BLaER1 (cell line): ENCODE measurements around the gene SNTG2.

Experiments used
- H3K27ac ChIP-seq: shearing (Covaris generic); formaldehyde crosslinking; 2 replicates; pipeline ENCODE4 v1.8.1; 2022
- H3K27me3 ChIP-seq: shearing (Covaris generic); formaldehyde crosslinking; 2 replicates; pipeline ENCODE4 v1.8.1; 2022
- H3K36me3 ChIP-seq: shearing (Covaris generic); formaldehyde crosslinking; 2 replicates; pipeline ENCODE4 v1.8.1; 2022
- H3K4me1 ChIP-seq: shearing (Covaris generic); formaldehyde crosslinking; 2 replicates; pipeline ENCODE4 v1.8.1; 2022
- H3K4me2 ChIP-seq: shearing (Covaris generic); formaldehyde crosslinking; 2 replicates; pipeline ENCODE4 v1.8.1; 2022
- H3K4me3 ChIP-seq: shearing (Covaris generic); formaldehyde crosslinking; 2 replicates; pipeline ENCODE4 v1.8.1; 2022
- H3K9ac ChIP-seq: shearing (Covaris generic); formaldehyde crosslinking; 2 replicates; pipeline ENCODE4 v1.8.1; 2022
- H3K9me3 ChIP-seq: shearing (Covaris generic); formaldehyde crosslinking; 2 replicates; pipeline ENCODE4 v1.8.1; 2022
- H4K20me1 ChIP-seq: shearing (Covaris generic); formaldehyde crosslinking; 2 replicates; pipeline ENCODE4 v1.8.1; 2022
- Cebpa-rat ChIP-seq: shearing (Covaris generic); IDR thresholded peaks from 2 replicates; pipeline ENCODE4 v1.8.1; 2022

The SNTG2 gene

DNA sequence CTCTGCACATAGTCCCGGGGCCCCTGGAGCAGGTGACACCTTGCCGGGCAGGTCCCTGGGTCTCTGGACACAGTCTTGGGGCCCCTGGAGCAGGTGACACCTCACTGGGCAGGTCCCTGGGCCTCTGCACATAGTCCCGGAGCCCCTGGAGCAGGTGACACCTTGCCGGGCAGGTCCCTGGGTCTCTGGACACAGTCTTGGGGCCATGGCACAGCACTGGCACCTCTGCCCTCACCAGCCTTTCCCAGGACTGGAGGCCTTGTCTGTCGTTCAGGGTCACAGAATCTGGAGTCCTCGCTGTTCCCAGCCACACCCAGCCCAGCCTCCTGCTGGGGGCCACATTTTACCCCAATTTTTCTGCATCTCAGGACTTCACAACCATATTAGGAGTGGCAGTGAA is 464.9 kb downstream of the SNTG2 start:
- Histone ChIP-seq H4K20me1 (no peaks in the 10 kb centered on the region), H3K36me3 (no peaks in the 10 kb centered on the region), H3K9me3 (no peaks in the 10 kb centered on the region), H3K4me2 (no peak overlapping the region), H3K9ac (no peak overlapping the region), H3K4me3 (no peak overlapping the region), H3K27ac (no peak overlapping the region), H3K4me1 (peaks cover 16% of the 10 kb centered on the region), H3K27me3 (no peaks in the 10 kb centered on the region)
- TF ChIP-seq Cebpa-rat, result no peak
